ENCODE measurements around the gene HLCS.

The HLCS gene

GRCh38 chr21:36735724-36736320, 230.6 kb downstream of the HLCS start:
- no peaks in the 10 kb centered on the region for H3K36me3 ChIP-seq (ENCODE audit: control insufficient read depth, insufficient read depth, low read length)
- no peaks in the 10 kb centered on the region for H3K27me3 ChIP-seq (ENCODE audit: control insufficient read depth, insufficient read depth, low read length)
- no peak overlapping the region for H3K9ac ChIP-seq (ENCODE audit: low read depth, low read length)
- H3K9me3 ChIP-seq (ENCODE audit: control insufficient read depth, insufficient read depth, low read length): no peaks in the 10 kb centered on the region
- H3K4me3 ChIP-seq (ENCODE audit: low read depth, low read length): no peak overlapping the region
- no peaks in the 10 kb centered on the region for H3K4me1 ChIP-seq (ENCODE audit: control insufficient read depth, insufficient read depth, low read length)

GRCh38 chr21:36735201-36735515, 231.3 kb downstream of the HLCS start:
- H3K4me3 ChIP-seq (ENCODE audit: low read depth, low read length): no peak overlapping the region
- no peak overlapping the region for H3K9ac ChIP-seq (ENCODE audit: low read depth, low read length)
- H3K9me3 ChIP-seq (ENCODE audit: control insufficient read depth, insufficient read depth, low read length): no peaks in the 10 kb centered on the region
- no peaks in the 10 kb centered on the region for H3K4me1 ChIP-seq (ENCODE audit: control insufficient read depth, insufficient read depth, low read length)
- H3K27me3 ChIP-seq (ENCODE audit: control insufficient read depth, insufficient read depth, low read length): no peaks in the 10 kb centered on the region
- no peaks in the 10 kb centered on the region for H3K36me3 ChIP-seq (ENCODE audit: control insufficient read depth, insufficient read depth, low read length)

- no peaks in the 10 kb centered on the region for H3K36me3 ChIP-seq (ENCODE audit: control insufficient read depth, insufficient read depth, low read length)
- H3K27me3 ChIP-seq (ENCODE audit: control insufficient read depth, insufficient read depth, low read length): no peaks in the 10 kb centered on the region
- no peak overlapping the region for H3K4me3 ChIP-seq (ENCODE audit: low read depth, low read length)
- no peaks in the 10 kb centered on the region for H3K9me3 ChIP-seq (ENCODE audit: control insufficient read depth, insufficient read depth, low read length)
- H3K4me1 ChIP-seq (ENCODE audit: control insufficient read depth, insufficient read depth, low read length): no peaks in the 10 kb centered on the region
- no peak overlapping the region for H3K9ac ChIP-seq (ENCODE audit: low read depth, low read length)
Measured at GRCh38 chr21:36734367-36735200, 231.9 kb downstream of the HLCS start.

- Histone ChIP-seq H3K4me3 (ENCODE audit: low read depth, low read length) (no peak overlapping the region), H3K27me3 (ENCODE audit: control insufficient read depth, insufficient read depth, low read length) (no peaks in the 10 kb centered on the region), H3K4me1 (ENCODE audit: control insufficient read depth, insufficient read depth, low read length) (no peaks in the 10 kb centered on the region), H3K36me3 (ENCODE audit: control insufficient read depth, insufficient read depth, low read length) (no peaks in the 10 kb centered on the region), H3K9ac (ENCODE audit: low read depth, low read length) (no peak overlapping the region), H3K9me3 (ENCODE audit: control insufficient read depth, insufficient read depth, low read length) (no peaks in the 10 kb centered on the region)
Measured at GRCh38 chr21:36733857-36734256, 232.6 kb downstream of the HLCS start.

GRCh38 chr21:36732761-36733160, 233.7 kb downstream of the HLCS start:
- H3K27me3 ChIP-seq (ENCODE audit: control insufficient read depth, insufficient read depth, low read length): no peaks in the 10 kb centered on the region
- H3K36me3 ChIP-seq (ENCODE audit: control insufficient read depth, insufficient read depth, low read length): no peaks in the 10 kb centered on the region
- H3K4me1 ChIP-seq (ENCODE audit: control insufficient read depth, insufficient read depth, low read length): no peaks in the 10 kb centered on the region
- no peak overlapping the region for H3K4me3 ChIP-seq (ENCODE audit: low read depth, low read length)
- H3K9me3 ChIP-seq (ENCODE audit: control insufficient read depth, insufficient read depth, low read length): no peaks in the 10 kb centered on the region
- no peak overlapping the region for H3K9ac ChIP-seq (ENCODE audit: low read depth, low read length)

GRCh38 chr21:36732217-36732616, 234.3 kb downstream of the HLCS start:
- Histone ChIP-seq H3K4me1 (ENCODE audit: control insufficient read depth, insufficient read depth, low read length) (no peaks in the 10 kb centered on the region), H3K9ac (ENCODE audit: low read depth, low read length) (no peak overlapping the region), H3K4me3 (ENCODE audit: low read depth, low read length) (no peak overlapping the region), H3K9me3 (ENCODE audit: control insufficient read depth, insufficient read depth, low read length) (no peaks in the 10 kb centered on the region), H3K27me3 (ENCODE audit: control insufficient read depth, insufficient read depth, low read length) (no peaks in the 10 kb centered on the region), H3K36me3 (ENCODE audit: control insufficient read depth, insufficient read depth, low read length) (no peaks in the 10 kb centered on the region)

GRCh38 chr21:36730291-36731281, 235.9 kb downstream of the HLCS start:
- Histone ChIP-seq H3K27me3 (ENCODE audit: control insufficient read depth, insufficient read depth, low read length) (no peaks in the 10 kb centered on the region), H3K9me3 (ENCODE audit: control insufficient read depth, insufficient read depth, low read length) (no peaks in the 10 kb centered on the region), H3K36me3 (ENCODE audit: control insufficient read depth, insufficient read depth, low read length) (no peaks in the 10 kb centered on the region), H3K4me1 (ENCODE audit: control insufficient read depth, insufficient read depth, low read length) (no peaks in the 10 kb centered on the region), H3K9ac (ENCODE audit: low read depth, low read length) (no peak overlapping the region), H3K4me3 (ENCODE audit: low read depth, low read length) (no peak overlapping the region)

GRCh38 chr21:36729310-36729970, 237.0 kb downstream of the HLCS start:
- Histone ChIP-seq H3K4me3 (ENCODE audit: low read depth, low read length) (no peak overlapping the region), H3K27me3 (ENCODE audit: control insufficient read depth, insufficient read depth, low read length) (no peaks in the 10 kb centered on the region), H3K9ac (ENCODE audit: low read depth, low read length) (no peak overlapping the region), H3K36me3 (ENCODE audit: control insufficient read depth, insufficient read depth, low read length) (no peaks in the 10 kb centered on the region), H3K9me3 (ENCODE audit: control insufficient read depth, insufficient read depth, low read length) (no peaks in the 10 kb centered on the region), H3K4me1 (ENCODE audit: control insufficient read depth, insufficient read depth, low read length) (no peaks in the 10 kb centered on the region)

GRCh38 chr21:36728371-36729111, 237.9 kb downstream of the HLCS start:
- Histone ChIP-seq H3K9me3 (ENCODE audit: control insufficient read depth, insufficient read depth, low read length) (no peaks in the 10 kb centered on the region), H3K36me3 (ENCODE audit: control insufficient read depth, insufficient read depth, low read length) (no peaks in the 10 kb centered on the region), H3K27me3 (ENCODE audit: control insufficient read depth, insufficient read depth, low read length) (no peaks in the 10 kb centered on the region), H3K4me1 (ENCODE audit: control insufficient read depth, insufficient read depth, low read length) (no peaks in the 10 kb centered on the region), H3K9ac (ENCODE audit: low read depth, low read length) (no peak overlapping the region), H3K4me3 (ENCODE audit: low read depth, low read length) (no peak overlapping the region)

GRCh38 chr21:36727866-36728265, 238.6 kb downstream of the HLCS start:
- H3K36me3 ChIP-seq (ENCODE audit: control insufficient read depth, insufficient read depth, low read length): no peaks in the 10 kb centered on the region
- no peak overlapping the region for H3K4me3 ChIP-seq (ENCODE audit: low read depth, low read length)
- no peak overlapping the region for H3K9ac ChIP-seq (ENCODE audit: low read depth, low read length)
- H3K9me3 ChIP-seq (ENCODE audit: control insufficient read depth, insufficient read depth, low read length): no peaks in the 10 kb centered on the region
- H3K4me1 ChIP-seq (ENCODE audit: control insufficient read depth, insufficient read depth, low read length): no peaks in the 10 kb centered on the region
- H3K27me3 ChIP-seq (ENCODE audit: control insufficient read depth, insufficient read depth, low read length): no peaks in the 10 kb centered on the region

All from iPS-15b (cell line).